ENCODE measurements around the gene LIG1. TPM values are rescaled to one million over a fixed set of nuclear protein-coding genes. Genes with fewer than 3 reads are reported as not detected.

LIG1 gene
- total and polyA plus RNA-seq, 2 donors (not counting 3 experiments of a cell fraction or from before 2014, with no cell fraction given) = 64.0 to 94.7 TPM

DNA sequence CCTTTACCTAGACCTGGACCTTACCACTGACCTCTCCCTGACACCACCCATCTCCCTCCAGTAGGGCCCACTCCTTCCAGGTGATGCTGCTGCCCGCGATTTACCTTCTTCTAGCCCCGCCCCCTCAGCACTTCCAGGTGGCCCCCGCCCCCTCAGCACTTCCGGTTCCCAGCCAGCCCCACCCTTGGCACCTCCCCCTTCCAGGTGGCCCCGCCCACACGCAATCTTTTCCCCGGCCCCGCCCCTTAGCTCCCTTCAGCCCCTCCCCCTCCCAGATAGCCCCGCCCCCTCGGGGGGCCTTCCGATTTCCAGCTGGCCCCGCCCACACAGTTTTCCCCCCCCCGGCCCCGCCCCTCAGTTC, 586 bp downstream of the LIG1 start:
- H3K9ac ChIP-seq (replicated peaks; ENCODE audit: extremely low read depth, insufficient read depth, low read length) = no peak overlapping the region
- dilution Hi-C loops (cut with MboI; ENCODE audit: extremely low pct_ligation_motif_present, low sequenced_read_pairs) = no loop called here
- TF ChIP-seq, protein P1, sequence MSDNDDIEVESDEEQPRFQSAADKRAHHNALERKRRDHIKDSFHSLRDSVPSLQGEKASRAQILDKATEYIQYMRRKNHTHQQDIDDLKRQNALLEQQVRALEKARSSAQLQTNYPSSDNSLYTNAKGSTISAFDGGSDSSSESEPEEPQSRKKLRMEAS (IDR thresholded peaks at IDR 0.05; ENCODE audit: insufficient read depth, insufficient read length) = no peak
- TF ChIP-seq JUN (IDR thresholded peaks at IDR 0.05; ENCODE audit: borderline replicate concordance, insufficient read depth, insufficient read length, low read depth) (no peak), POLR2A (IDR thresholded peaks at IDR 0.05; ENCODE audit: low read depth, low read length) (no peak), EZH2 (IDR thresholded peaks at IDR 0.05; ENCODE audit: borderline replicate concordance, low read depth, low read length, severe bottlenecking) (no peak), MYC (IDR thresholded peaks at IDR 0.05; ENCODE audit: low read depth, low read length) (no peak), GATA2 (IDR thresholded peaks at IDR 0.05; ENCODE audit: insufficient read depth, insufficient read length, low read depth, low read length) (no peak), FOS (IDR thresholded peaks at IDR 0.05; ENCODE audit: borderline replicate concordance, insufficient read depth, low read length) (no peak), POLR2AphosphoS5 (IDR thresholded peaks at IDR 0.05; ENCODE audit: insufficient read depth, low read depth, low read length) (no peak)
- TF ChIP-seq, protein P2, sequence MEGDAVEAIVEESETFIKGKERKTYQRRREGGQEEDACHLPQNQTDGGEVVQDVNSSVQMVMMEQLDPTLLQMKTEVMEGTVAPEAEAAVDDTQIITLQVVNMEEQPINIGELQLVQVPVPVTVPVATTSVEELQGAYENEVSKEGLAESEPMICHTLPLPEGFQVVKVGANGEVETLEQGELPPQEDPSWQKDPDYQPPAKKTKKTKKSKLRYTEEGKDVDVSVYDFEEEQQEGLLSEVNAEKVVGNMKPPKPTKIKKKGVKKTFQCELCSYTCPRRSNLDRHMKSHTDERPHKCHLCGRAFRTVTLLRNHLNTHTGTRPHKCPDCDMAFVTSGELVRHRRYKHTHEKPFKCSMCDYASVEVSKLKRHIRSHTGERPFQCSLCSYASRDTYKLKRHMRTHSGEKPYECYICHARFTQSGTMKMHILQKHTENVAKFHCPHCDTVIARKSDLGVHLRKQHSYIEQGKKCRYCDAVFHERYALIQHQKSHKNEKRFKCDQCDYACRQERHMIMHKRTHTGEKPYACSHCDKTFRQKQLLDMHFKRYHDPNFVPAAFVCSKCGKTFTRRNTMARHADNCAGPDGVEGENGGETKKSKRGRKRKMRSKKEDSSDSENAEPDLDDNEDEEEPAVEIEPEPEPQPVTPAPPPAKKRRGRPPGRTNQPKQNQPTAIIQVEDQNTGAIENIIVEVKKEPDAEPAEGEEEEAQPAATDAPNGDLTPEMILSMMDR (IDR thresholded peaks at IDR 0.05; ENCODE audit: extremely low read depth in 1 of 2, insufficient read depth in 1 of 2, low read depth in 1 of 2, low read length in 2 of 2) = no peak
- FAIRE-seq = no peak
- H3K79me2 ChIP-seq (ENCODE audit: control insufficient read depth, insufficient read depth, low read length) = peaks cover 28% of the 10 kb centered on the region
- H3K4me1 ChIP-seq (ENCODE audit: control insufficient read depth, extremely low read depth, insufficient read depth, low read length) = peaks cover 13% of the 10 kb centered on the region
- no peak for DNase-seq (ENCODE audit: low read depth, low spot score)
- ChIA-PET POLR2A (interaction anchor here (0.6 to 1.0 kb wide), 4 partner anchors 15 to 1079 kb away, joined by 3 to 9 read pairs (median 3); no protein-coding TSS in a partner anchor), CTCF (interaction anchor here (0.6 to 1.0 kb wide), 5 partner anchors 9 to 66 kb away, joined by 3 to 15 read pairs (median 4); no protein-coding TSS in a partner anchor)
- H3K27me3 ChIP-seq (ENCODE audit: control insufficient read depth in 2 of 2, insufficient read depth in 2 of 2, low read length in 2 of 2) = no peaks in the 10 kb centered on the region
- H2AFZ ChIP-seq (ENCODE audit: low read depth, low read length) = peak overlapping the region; percentile 99
- H3K36me3 ChIP-seq (ENCODE audit: control insufficient read depth in 2 of 2, extremely low read depth in 1 of 2, insufficient read depth in 2 of 2, low read length in 2 of 2) = peaks cover 0 to 6% of the 10 kb centered on the region in 2 experiments
- intact Hi-C loops (cut with micrococcal nuclease) = loop anchor here (5.0 kb wide), 1 partner anchor 403 kb away; no protein-coding TSS in a partner anchor
- H3K9me3 ChIP-seq (replicated peaks; ENCODE audit: control insufficient read depth, insufficient read depth, low read length) = no peaks in the 10 kb centered on the region
- no peak overlapping the region for H3K27ac ChIP-seq (ENCODE audit: insufficient read depth, low read depth, low read length)
- no peaks in the 10 kb centered on the region for H4K20me1 ChIP-seq (replicated peaks; ENCODE audit: control insufficient read depth, extremely low read depth, insufficient read depth, low read length)
- BruUV-seq (replicated peaks) = no TSS peak
- peak overlapping the region; percentile 52 for H3K4me2 ChIP-seq (ENCODE audit: insufficient read depth, low read length)
- peak overlapping the region in 2 of 3 experiments; percentile 68 to 87 for H3K4me3 ChIP-seq (replicated peaks in 1 of 3; ENCODE audit: insufficient read depth in 1 of 3, low read depth in 1 of 3, low read length in 3 of 3)
- H3K9me1 ChIP-seq (replicated peaks; ENCODE audit: control insufficient read depth, extremely low read depth, insufficient read depth, low read length) = no peaks in the 10 kb centered on the region

Data from endothelial cell of umbilical vein (primary cell).